GM21529 (cell line): ENCODE measurements around the gene ZSCAN1.
"Not testable (repeated sequence)": the region's sequence is repeated elsewhere in the genome, so short reads cannot be mapped to it uniquely, and the experiment has no call there.

Experiments
- ATAC-seq: cut with Tn5 transposase; IDR thresholded peaks from one replicate; pipeline ENCODE4 v1.9.1; 2021; ENCODE audit not compliant: unreplicated experiment

Gene ZSCAN1

GRCh38 chr19:58033741-58034476 is at the start of gene ZSCAN1:
TSS of gene ZSCAN1 (plus strand) at chr19:58034025. CDS start at chr19:58037837, 3,812 bp downstream.
- ATAC-seq = no peak

GRCh38 chr19:57992841-57993240 is 41.0 kb upstream of the ZSCAN1 start:
- no peak for ATAC-seq

GRCh38 chr19:58000677-58001076 is 33.1 kb upstream of the ZSCAN1 start:
- ATAC-seq = no peak

GRCh38 chr19:58001895-58002369 is 31.9 kb upstream of the ZSCAN1 start:
- ATAC-seq = no peak

GRCh38 chr19:58002384-58003173 is 31.2 kb upstream of the ZSCAN1 start, which contains the start of gene ZNF606:
TSS of gene ZNF606 (minus strand) at chr19:58002820. CDS start at chr19:58001319, 1,501 bp downstream.
- peak; percentile 96 for ATAC-seq

GRCh38 chr19:58003174-58003828 is 30.5 kb upstream of the ZSCAN1 start:
- ATAC-seq = no peak

- no peak for ATAC-seq
These were observed 26.5 kb upstream of the ZSCAN1 start for GRCh38 chr19:58007285-58007684.

GRCh38 chr19:58008877-58009276 is 24.9 kb upstream of the ZSCAN1 start:
- ATAC-seq = not testable (repeated sequence)

- no peak for ATAC-seq
These were observed 24.5 kb upstream of the ZSCAN1 start for GRCh38 chr19:58009301-58009665.

GRCh38 chr19:58009666-58010301 is 24.0 kb upstream of the ZSCAN1 start:
- ATAC-seq = peak; percentile 45

GRCh38 chr19:58010507-58010906 is 23.3 kb upstream of the ZSCAN1 start:
- no peak for ATAC-seq

- no peak for ATAC-seq
These were observed 19.7 kb upstream of the ZSCAN1 start for GRCh38 chr19:58014141-58014540.

GRCh38 chr19:58020129-58020528 is 13.7 kb upstream of the ZSCAN1 start:
- no peak for ATAC-seq

- ATAC-seq = no peak
These were observed 12.1 kb upstream of the ZSCAN1 start for GRCh38 chr19:58021541-58022282.

GRCh38 chr19:58022283-58022660 is 11.6 kb upstream of the ZSCAN1 start:
- ATAC-seq = no peak

- no peak for ATAC-seq
These were observed 9.2 kb upstream of the ZSCAN1 start for GRCh38 chr19:58024661-58025060.

GRCh38 chr19:58034477-58034793 is 610 bp downstream of the ZSCAN1 start:
- no peak for ATAC-seq

- ATAC-seq = no peak
These were observed 2.0 kb downstream of the ZSCAN1 start for GRCh38 chr19:58035863-58036262.

- no peak for ATAC-seq
These were observed 4.3 kb downstream of the ZSCAN1 start for GRCh38 chr19:58037927-58038687.

GRCh38 chr19:58038688-58039204 is 4.9 kb downstream of the ZSCAN1 start:
- no peak for ATAC-seq
